GM13976 (cell line): ENCODE results near the gene MPRIP.

ENCODE experiments used
- DNase-seq: peaks from one replicate; pipeline ENCODE4 v3.0.0; 2012; ENCODE audit warnings: low spot score
- in situ Hi-C: fragments of 300-500 bp; cut with MboI; formaldehyde crosslinking; loops from one replicate; pipeline ENCODE4 v1.12.0; 2022; ENCODE audit warnings: low sequenced_read_pairs, mixed read lengths, inconsistent platforms; ENCODE audit not compliant: unreplicated experiment
- TF ChIP-seq, protein P1 (sequence below): IDR thresholded peaks from 2 replicates; pipeline ENCODE4 v1.5.1; 2012; ENCODE audit warnings: borderline replicate concordance, mild to moderate bottlenecking; ENCODE audit not compliant: insufficient read depth; ENCODE audit errors: extremely low read depth, missing control alignments, control extremely low read depth

MPRIP gene

DNA sequence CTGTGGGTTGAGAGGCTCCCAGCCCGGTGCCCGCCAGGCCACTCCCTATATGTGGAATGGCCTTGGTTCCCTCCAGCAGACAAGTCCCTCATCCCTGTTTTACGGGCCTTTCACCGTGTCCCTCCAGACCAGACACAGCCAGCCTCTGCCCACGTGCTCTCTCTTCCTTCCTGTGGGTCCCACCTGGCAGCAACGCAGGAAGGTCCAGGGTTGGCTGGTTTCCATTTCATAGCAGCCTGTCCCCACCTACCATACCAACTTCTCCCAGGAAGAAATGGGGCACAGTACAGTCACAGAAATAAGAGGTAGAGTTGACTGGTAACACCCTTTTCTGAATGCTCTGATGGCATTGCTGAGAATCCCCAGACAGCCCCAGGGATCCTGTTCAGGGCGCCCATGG lies 128.9 kb downstream of the MPRIP start:
- DNase-seq, result no peak
- in situ Hi-C loops, result loop anchor here (10.0 kb wide), 1 partner anchor 56 kb away; no protein-coding TSS in a partner anchor
- TF ChIP-seq, protein P1, sequence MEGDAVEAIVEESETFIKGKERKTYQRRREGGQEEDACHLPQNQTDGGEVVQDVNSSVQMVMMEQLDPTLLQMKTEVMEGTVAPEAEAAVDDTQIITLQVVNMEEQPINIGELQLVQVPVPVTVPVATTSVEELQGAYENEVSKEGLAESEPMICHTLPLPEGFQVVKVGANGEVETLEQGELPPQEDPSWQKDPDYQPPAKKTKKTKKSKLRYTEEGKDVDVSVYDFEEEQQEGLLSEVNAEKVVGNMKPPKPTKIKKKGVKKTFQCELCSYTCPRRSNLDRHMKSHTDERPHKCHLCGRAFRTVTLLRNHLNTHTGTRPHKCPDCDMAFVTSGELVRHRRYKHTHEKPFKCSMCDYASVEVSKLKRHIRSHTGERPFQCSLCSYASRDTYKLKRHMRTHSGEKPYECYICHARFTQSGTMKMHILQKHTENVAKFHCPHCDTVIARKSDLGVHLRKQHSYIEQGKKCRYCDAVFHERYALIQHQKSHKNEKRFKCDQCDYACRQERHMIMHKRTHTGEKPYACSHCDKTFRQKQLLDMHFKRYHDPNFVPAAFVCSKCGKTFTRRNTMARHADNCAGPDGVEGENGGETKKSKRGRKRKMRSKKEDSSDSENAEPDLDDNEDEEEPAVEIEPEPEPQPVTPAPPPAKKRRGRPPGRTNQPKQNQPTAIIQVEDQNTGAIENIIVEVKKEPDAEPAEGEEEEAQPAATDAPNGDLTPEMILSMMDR, result no peak

DNA sequence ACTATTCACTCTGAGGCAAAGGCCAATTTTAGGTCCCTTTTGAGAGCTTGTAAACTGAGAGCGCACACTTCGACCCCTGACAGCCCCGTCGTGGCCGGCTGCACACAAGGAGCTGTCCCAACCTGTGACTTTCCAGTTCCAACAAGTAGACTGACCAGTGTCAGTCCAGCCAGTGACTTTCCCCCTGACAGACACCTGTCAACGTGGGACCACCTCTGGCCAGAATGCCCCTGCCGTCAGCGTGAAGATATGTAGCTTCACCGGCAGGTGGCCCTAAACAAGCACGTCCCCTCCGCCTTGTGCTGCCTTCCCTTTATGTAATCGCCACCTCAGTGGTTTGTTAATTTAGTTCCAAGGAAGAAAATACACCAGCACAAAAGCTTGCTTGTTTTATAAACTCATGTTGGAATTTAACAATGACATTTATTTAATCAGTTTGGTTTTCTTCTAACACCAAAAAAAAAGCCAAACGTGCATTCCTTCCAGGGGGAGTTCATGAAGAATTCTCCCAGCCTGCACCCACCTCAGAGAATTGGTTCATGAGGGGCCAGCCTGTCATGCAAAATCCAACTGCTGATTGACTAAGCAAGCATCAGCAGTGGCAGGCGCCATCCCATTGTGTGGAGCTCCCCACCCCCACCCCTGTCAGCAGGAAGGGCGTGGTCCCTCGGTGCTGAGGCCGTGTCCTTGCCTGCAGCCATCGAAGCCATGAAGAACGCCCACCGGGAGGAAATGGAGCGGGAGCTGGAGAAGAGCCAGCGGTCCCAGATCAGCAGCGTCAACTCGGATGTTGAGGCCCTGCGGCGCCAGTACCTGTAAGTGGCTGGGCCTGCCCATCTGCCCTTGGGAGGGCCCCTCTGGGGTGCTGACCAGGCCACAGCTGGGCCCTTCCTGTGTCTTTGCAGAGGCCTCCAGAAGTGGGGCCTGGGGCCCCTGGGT lies 130.0 kb downstream of the MPRIP start:
- in situ Hi-C loops, result loop anchor here (10.0 kb wide), 1 partner anchor 57 kb away; no protein-coding TSS in a partner anchor
- TF ChIP-seq, protein P1, result no peak

DNA sequence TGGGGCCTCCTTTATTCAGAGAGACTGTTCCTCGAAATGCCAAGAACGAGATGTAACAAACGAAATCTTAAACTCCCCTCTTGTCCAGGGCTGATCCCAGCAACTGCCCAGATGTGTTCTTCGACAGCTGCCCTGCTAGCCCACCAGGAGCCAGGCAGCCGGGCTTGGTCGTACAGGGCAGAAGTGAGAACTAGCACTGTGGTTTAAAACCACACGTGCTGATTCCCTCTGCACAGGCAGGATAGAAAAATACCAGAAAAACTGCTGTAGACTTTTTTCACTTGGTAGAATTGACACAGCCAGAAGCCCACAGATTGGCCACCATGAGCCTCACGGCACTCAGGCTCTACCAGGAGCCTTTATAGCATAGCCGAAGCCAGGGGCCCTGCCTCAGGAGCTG lies 130.7 kb downstream of the MPRIP start:
- in situ Hi-C loops, result loop anchor here (10.0 kb wide), 1 partner anchor 58 kb away; no protein-coding TSS in a partner anchor

More for the DNA sequence above, 130.0 kb downstream of the MPRIP start:
- no peak for DNase-seq

DNA sequence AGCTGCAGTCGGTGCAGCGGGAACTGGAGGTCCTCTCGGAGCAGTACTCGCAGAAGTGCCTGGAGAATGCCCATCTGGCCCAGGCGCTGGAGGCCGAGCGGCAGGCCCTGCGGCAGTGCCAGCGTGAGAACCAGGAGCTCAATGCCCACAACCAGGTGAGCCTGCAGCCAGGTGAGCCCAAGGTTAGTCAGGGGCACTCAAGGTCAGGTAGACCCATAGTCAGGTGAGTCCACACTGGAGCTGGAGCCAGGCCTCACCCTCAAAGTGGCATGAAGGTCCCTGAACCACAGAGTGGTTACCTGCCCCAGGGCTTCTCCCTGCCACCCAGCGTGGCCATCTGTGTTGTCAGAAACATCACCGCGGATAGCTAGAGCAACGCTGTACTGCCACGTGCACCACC lies 131.7 kb downstream of the MPRIP start:
- TF ChIP-seq, protein P1, result no peak
- DNase-seq, result no peak
- in situ Hi-C loops, result loop anchor here (10.0 kb wide), 1 partner anchor 59 kb away; no protein-coding TSS in a partner anchor

More for the DNA sequence above, 130.7 kb downstream of the MPRIP start:
- no peak for DNase-seq
- TF ChIP-seq, protein P1, result no peak

DNA sequence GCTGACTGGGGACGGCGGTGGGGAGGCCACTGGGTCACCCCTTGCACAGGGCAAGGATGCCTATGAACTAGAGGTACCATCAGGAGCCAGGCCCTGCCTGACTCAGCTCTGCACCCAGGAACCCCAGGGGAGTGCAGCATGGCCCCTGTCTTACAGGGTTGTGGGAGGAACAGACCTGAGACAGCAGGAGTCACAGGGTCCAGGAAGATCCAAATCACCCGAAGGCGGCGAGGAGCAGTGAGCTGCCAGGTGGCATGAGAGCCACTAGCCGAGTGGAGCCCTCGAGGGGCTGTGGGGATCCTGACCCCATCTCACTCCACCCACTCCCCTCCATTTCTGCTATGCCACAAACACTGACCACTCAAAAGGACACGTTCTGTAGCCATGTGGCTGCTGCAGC lies 133.1 kb downstream of the MPRIP start:
- no peak for DNase-seq
- TF ChIP-seq, protein P1, result no peak
- in situ Hi-C loops, result loop anchor here (10.0 kb wide), 1 partner anchor 61 kb away; no protein-coding TSS in a partner anchor

DNA sequence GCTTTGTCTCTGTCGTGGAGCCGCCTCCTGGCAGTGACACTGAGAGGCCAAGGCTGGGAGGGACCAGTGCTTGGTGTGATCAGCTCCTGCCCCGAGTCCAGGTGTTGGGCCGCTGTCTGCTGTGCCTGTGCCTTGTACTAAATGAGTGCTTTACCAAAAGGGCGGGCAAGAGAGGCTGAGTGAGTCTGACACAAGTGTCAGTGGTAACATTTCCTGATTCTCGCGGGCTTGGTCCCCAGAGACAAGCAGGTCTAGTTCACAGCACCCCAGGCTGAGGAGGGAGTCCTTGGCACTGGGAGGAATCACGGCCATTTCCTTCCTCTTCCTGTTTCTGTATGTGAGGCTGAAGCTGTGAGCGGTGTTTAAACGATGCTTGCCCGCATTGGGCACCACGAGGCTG lies 133.7 kb downstream of the MPRIP start:
- DNase-seq, result no peak
- TF ChIP-seq, protein P1, result no peak
- in situ Hi-C loops, result loop anchor here (10.0 kb wide), 1 partner anchor 61 kb away; no protein-coding TSS in a partner anchor
